Measurements from ENCODE around the gene NRN1.
"Not testable (repeated sequence)": the region's sequence is repeated elsewhere in the genome, so short reads cannot be mapped to it uniquely, and the experiment has no call there.

NRN1 gene
- 0 to 0.90 (median 0.28) reads per million in 9 experiments for total RNA-seq

- H3K27ac Mint-ChIP-seq = peak within 1 kb of the TSS in 1 of 2 donors; percentile 63
- peaks cover 39 to 46% of the 10 kb centered on the region in 2 donors for H3K4me1 Mint-ChIP-seq (ENCODE audit: low read depth in 2 of 2)
- no peak for ATAC-seq (replicated peaks)
- peaks cover 0 to 7% of the 10 kb centered on the region in 2 donors for H3K9me3 Mint-ChIP-seq
- H3K27me3 Mint-ChIP-seq = peaks cover 70 to 85% of the 10 kb centered on the region in 2 donors
- DNase-seq = no peak
- H3K4me3 Mint-ChIP-seq = peak within 1 kb of the TSS; percentile 66 to 83
- H3K36me3 Mint-ChIP-seq (ENCODE audit: insufficient read depth) = peaks cover 64% of the 10 kb centered on the region
Measured at GRCh38 chr6:6006428-6007365, at the start of gene NRN1. NRN1 (minus strand) TSS chr6:6006925; CDS start chr6:6006749, 176 bp downstream.

- Mint-ChIP-seq H3K27me3 (peaks cover 69 to 80% of the 10 kb centered on the region in 2 donors), H3K36me3 (ENCODE audit: insufficient read depth) (no peaks in the 10 kb centered on the region), H3K9me3 (no peaks in the 10 kb centered on the region), H3K27ac (no peak overlapping the region), H3K4me1 (ENCODE audit: low read depth in 2 of 2) (no peaks in the 10 kb centered on the region), H3K4me3 (no peak overlapping the region)
- DNase-seq (no peak), ATAC-seq (replicated peaks) (no peak)
Measured at GRCh38 chr6:6052216-6052615, 45.5 kb upstream of the NRN1 start.

- Mint-ChIP-seq H3K36me3 (ENCODE audit: insufficient read depth) (no peaks in the 10 kb centered on the region), H3K27ac (no peak overlapping the region), H3K4me1 (ENCODE audit: low read depth in 2 of 2) (no peaks in the 10 kb centered on the region), H3K9me3 (peaks cover 0 to 4% of the 10 kb centered on the region in 2 donors), H3K4me3 (no peak overlapping the region), H3K27me3 (peaks cover 41 to 53% of the 10 kb centered on the region in 2 donors)
- ATAC-seq (replicated peaks) (no peak), DNase-seq (no peak)
Measured at GRCh38 chr6:6046716-6047115, 40.0 kb upstream of the NRN1 start.

- ATAC-seq (replicated peaks) = no peak
- Mint-ChIP-seq H3K9me3 (no peaks in the 10 kb centered on the region), H3K4me3 (no peak overlapping the region), H3K27ac (no peak overlapping the region), H3K27me3 (peaks cover 32 to 39% of the 10 kb centered on the region in 2 donors), H3K4me1 (ENCODE audit: low read depth in 2 of 2) (no peaks in the 10 kb centered on the region), H3K36me3 (ENCODE audit: insufficient read depth) (no peaks in the 10 kb centered on the region)
- DNase-seq = no peak
Measured at GRCh38 chr6:6039946-6040509, 33.3 kb upstream of the NRN1 start.

GRCh38 chr6:6037179-6037578 lies 30.5 kb upstream of the NRN1 start:
- Mint-ChIP-seq H3K9me3 (no peaks in the 10 kb centered on the region), H3K27me3 (peaks cover 25 to 31% of the 10 kb centered on the region in 2 donors), H3K36me3 (ENCODE audit: insufficient read depth) (no peaks in the 10 kb centered on the region), H3K27ac (no peak overlapping the region), H3K4me1 (ENCODE audit: low read depth in 2 of 2) (no peaks in the 10 kb centered on the region), H3K4me3 (no peak overlapping the region)
- no peak for DNase-seq
- ATAC-seq (replicated peaks) = no peak

GRCh38 chr6:6033858-6034257 lies 27.1 kb upstream of the NRN1 start:
- no peaks in the 10 kb centered on the region for H3K9me3 Mint-ChIP-seq
- no peaks in the 10 kb centered on the region for H3K4me1 Mint-ChIP-seq (ENCODE audit: low read depth in 2 of 2)
- H3K36me3 Mint-ChIP-seq (ENCODE audit: insufficient read depth) = no peaks in the 10 kb centered on the region
- H3K27me3 Mint-ChIP-seq = peaks cover 40 to 41% of the 10 kb centered on the region in 2 donors
- no peak overlapping the region for H3K4me3 Mint-ChIP-seq
- ATAC-seq (replicated peaks) (no peak), DNase-seq (no peak)
- H3K27ac Mint-ChIP-seq = no peak overlapping the region

- Mint-ChIP-seq H3K4me3 (no peak overlapping the region), H3K27me3 (peaks cover 82 to 88% of the 10 kb centered on the region in 2 donors), H3K36me3 (ENCODE audit: insufficient read depth) (peaks cover 3% of the 10 kb centered on the region), H3K27ac (no peak overlapping the region), H3K4me1 (ENCODE audit: low read depth in 2 of 2) (no peaks in the 10 kb centered on the region), H3K9me3 (no peaks in the 10 kb centered on the region)
- DNase-seq (no peak), ATAC-seq (replicated peaks) (no peak)
Measured at GRCh38 chr6:6026513-6027205, 19.9 kb upstream of the NRN1 start.

GRCh38 chr6:6025736-6026135 lies 19.0 kb upstream of the NRN1 start:
- Mint-ChIP-seq H3K36me3 (ENCODE audit: insufficient read depth) (peaks cover 3% of the 10 kb centered on the region), H3K4me3 (no peak overlapping the region), H3K27me3 (peaks cover 86 to 88% of the 10 kb centered on the region in 2 donors), H3K27ac (no peak overlapping the region), H3K4me1 (ENCODE audit: low read depth in 2 of 2) (no peaks in the 10 kb centered on the region), H3K9me3 (no peaks in the 10 kb centered on the region)
- no peak for ATAC-seq (replicated peaks)
- DNase-seq = no peak

GRCh38 chr6:6024220-6024619 lies 17.5 kb upstream of the NRN1 start:
- peaks cover 3% of the 10 kb centered on the region for H3K36me3 Mint-ChIP-seq (ENCODE audit: insufficient read depth)
- H3K27me3 Mint-ChIP-seq = peaks cover 84 to 88% of the 10 kb centered on the region in 2 donors
- ATAC-seq (replicated peaks) (no peak), DNase-seq (no peak)
- H3K4me1 Mint-ChIP-seq (ENCODE audit: low read depth in 2 of 2) = no peaks in the 10 kb centered on the region
- H3K27ac Mint-ChIP-seq = no peak overlapping the region
- H3K9me3 Mint-ChIP-seq = no peaks in the 10 kb centered on the region
- H3K4me3 Mint-ChIP-seq = no peak overlapping the region

GRCh38 chr6:6022841-6023240 lies 16.1 kb upstream of the NRN1 start:
- peaks cover 89 to 91% of the 10 kb centered on the region in 2 donors for H3K27me3 Mint-ChIP-seq
- not testable (repeated sequence) for DNase-seq; ATAC-seq (replicated peaks); H3K9me3 Mint-ChIP-seq; H3K4me3 Mint-ChIP-seq; H3K36me3 Mint-ChIP-seq (ENCODE audit: insufficient read depth); H3K27ac Mint-ChIP-seq; H3K4me1 Mint-ChIP-seq (ENCODE audit: low read depth in 2 of 2)

- peak overlapping the region in 1 of 2 donors; percentile 52 for H3K27ac Mint-ChIP-seq
- peaks cover 29 to 41% of the 10 kb centered on the region in 2 donors for H3K4me1 Mint-ChIP-seq (ENCODE audit: low read depth in 2 of 2)
- H3K4me3 Mint-ChIP-seq = peak overlapping the region; percentile 66 to 83
- peaks cover 43% of the 10 kb centered on the region for H3K36me3 Mint-ChIP-seq (ENCODE audit: insufficient read depth)
- H3K9me3 Mint-ChIP-seq = peaks cover 0 to 4% of the 10 kb centered on the region in 2 donors
- DNase-seq = peak in 1 of 3 experiments; percentile 19
- peak; percentile 52 for ATAC-seq (replicated peaks)
- peaks cover 68 to 83% of the 10 kb centered on the region in 2 donors for H3K27me3 Mint-ChIP-seq
Measured at GRCh38 chr6:6008648-6009421, 2.1 kb upstream of the NRN1 start.

- peak overlapping the region; percentile 52 to 63 for H3K27ac Mint-ChIP-seq
- ATAC-seq (replicated peaks) = no peak
- H3K9me3 Mint-ChIP-seq = peaks cover 0 to 4% of the 10 kb centered on the region in 2 donors
Measured at GRCh38 chr6:6008089-6008647, 1.4 kb upstream of the NRN1 start.

More at GRCh38 chr6:6008089-6008647, 1.4 kb upstream of the NRN1 start:
- DNase-seq = no peak
- Mint-ChIP-seq H3K4me1 (ENCODE audit: low read depth in 2 of 2) (peaks cover 31 to 42% of the 10 kb centered on the region in 2 donors), H3K27me3 (peaks cover 69 to 83% of the 10 kb centered on the region in 2 donors), H3K4me3 (peak overlapping the region; percentile 66 to 83), H3K36me3 (ENCODE audit: insufficient read depth) (peaks cover 50% of the 10 kb centered on the region)
